ENCODE data around the gene RBM4.
"Not testable (repeated sequence)": the region's sequence is repeated elsewhere in the genome, so short reads cannot be mapped to it uniquely, and the experiment has no call there.

Gene RBM4

GRCh38 chr11:66603072-66603471, 35.4 kb upstream of the RBM4 start:
- no peaks in the 10 kb centered on the region for H3K27me3 Mint-ChIP-seq

GRCh38 chr11:66604155-66604554, 34.3 kb upstream of the RBM4 start:
- Mint-ChIP-seq H3K36me3 (ENCODE audit: insufficient read depth) (peaks cover 14% of the 10 kb centered on the region), H3K4me3 (no peak overlapping the region), H3K4me1 (no peaks in the 10 kb centered on the region), H3K27ac (ENCODE audit: low read depth) (no peak overlapping the region), H3K27me3 (no peaks in the 10 kb centered on the region), H3K9me3 (no peaks in the 10 kb centered on the region)
- no peak for ATAC-seq (replicated peaks; ENCODE audit: extremely low read depth, poor library complexity, severe bottlenecking)
- no peak for DNase-seq (ENCODE audit: low spot score in 2 of 2)

More at GRCh38 chr11:66603072-66603471, 35.4 kb upstream of the RBM4 start:
- no peak for DNase-seq (ENCODE audit: low spot score in 2 of 2)
- H3K36me3 Mint-ChIP-seq (ENCODE audit: insufficient read depth): peaks cover 14% of the 10 kb centered on the region
- H3K4me3 Mint-ChIP-seq: no peak overlapping the region
- H3K4me1 Mint-ChIP-seq: no peaks in the 10 kb centered on the region
- no peak for ATAC-seq (replicated peaks; ENCODE audit: extremely low read depth, poor library complexity, severe bottlenecking)
- no peak overlapping the region for H3K27ac Mint-ChIP-seq (ENCODE audit: low read depth)
- no peaks in the 10 kb centered on the region for H3K9me3 Mint-ChIP-seq

GRCh38 chr11:66606608-66607007, 31.9 kb upstream of the RBM4 start:
- not testable (repeated sequence) for DNase-seq (ENCODE audit: low spot score in 2 of 2); H3K36me3 Mint-ChIP-seq (ENCODE audit: insufficient read depth); ATAC-seq (replicated peaks; ENCODE audit: extremely low read depth, poor library complexity, severe bottlenecking); H3K4me3 Mint-ChIP-seq; H3K4me1 Mint-ChIP-seq; H3K27ac Mint-ChIP-seq (ENCODE audit: low read depth); H3K27me3 Mint-ChIP-seq; H3K9me3 Mint-ChIP-seq

DNA sequence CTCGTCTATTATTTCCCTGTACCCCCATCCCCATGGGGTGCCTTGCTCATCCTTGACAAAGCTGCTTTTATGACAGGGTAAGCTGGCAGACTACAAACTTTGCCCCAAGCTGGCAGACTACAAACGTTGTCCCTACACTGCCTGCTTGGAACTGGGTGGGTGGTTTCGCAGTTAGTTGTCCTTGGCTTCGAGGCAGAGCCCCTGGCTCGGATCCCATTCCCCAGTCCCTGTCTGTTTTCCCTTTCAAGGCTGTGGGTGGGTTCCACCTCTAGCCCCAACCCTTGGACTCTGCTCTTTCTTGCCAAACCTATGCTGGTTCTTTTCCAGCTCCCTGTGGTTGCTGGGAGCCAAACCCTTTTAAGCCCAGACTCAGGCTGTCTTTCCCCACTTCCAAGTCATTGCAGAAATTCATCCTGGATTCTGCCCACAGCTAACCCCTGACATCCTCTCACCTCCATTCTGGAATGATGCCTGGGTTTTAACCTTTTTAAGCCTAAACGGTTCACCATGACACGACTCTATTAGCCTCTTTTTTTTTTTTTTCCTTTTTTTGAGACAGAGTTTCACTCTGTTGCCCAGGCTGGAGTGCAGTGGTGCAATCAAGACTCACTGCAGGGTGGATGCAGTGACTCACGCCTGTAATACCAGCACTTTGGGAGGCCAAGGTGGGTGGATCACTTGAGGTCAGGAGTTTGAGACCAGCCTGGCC, 31.2 kb upstream of the RBM4 start:
- no peaks in the 10 kb centered on the region for H3K9me3 Mint-ChIP-seq
- ATAC-seq (replicated peaks; ENCODE audit: extremely low read depth, poor library complexity, severe bottlenecking): no peak
- H3K4me3 Mint-ChIP-seq: no peak overlapping the region
- no peak for DNase-seq (ENCODE audit: low spot score in 2 of 2)
- H3K27me3 Mint-ChIP-seq: no peaks in the 10 kb centered on the region
- H3K27ac Mint-ChIP-seq (ENCODE audit: low read depth): no peak overlapping the region
- H3K4me1 Mint-ChIP-seq: peaks cover 6% of the 10 kb centered on the region
- peaks cover 9% of the 10 kb centered on the region for H3K36me3 Mint-ChIP-seq (ENCODE audit: insufficient read depth)

- H3K4me1 Mint-ChIP-seq: peaks cover 6% of the 10 kb centered on the region
- DNase-seq (ENCODE audit: low spot score in 2 of 2) (no peak), ATAC-seq (replicated peaks; ENCODE audit: extremely low read depth, poor library complexity, severe bottlenecking) (peak; percentile 46)
- H3K27me3 Mint-ChIP-seq: no peaks in the 10 kb centered on the region
- H3K9me3 Mint-ChIP-seq: no peaks in the 10 kb centered on the region
- no peak overlapping the region for H3K27ac Mint-ChIP-seq (ENCODE audit: low read depth)
- no peak overlapping the region for H3K4me3 Mint-ChIP-seq
- H3K36me3 Mint-ChIP-seq (ENCODE audit: insufficient read depth): peaks cover 11% of the 10 kb centered on the region
These were observed 28.5 kb upstream of the RBM4 start for GRCh38 chr11:66609721-66610617.

- no peak for ATAC-seq (replicated peaks; ENCODE audit: extremely low read depth, poor library complexity, severe bottlenecking)
- no peaks in the 10 kb centered on the region for H3K27me3 Mint-ChIP-seq
- no peaks in the 10 kb centered on the region for H3K9me3 Mint-ChIP-seq
- H3K27ac Mint-ChIP-seq (ENCODE audit: low read depth): no peak overlapping the region
- peaks cover 21% of the 10 kb centered on the region for H3K36me3 Mint-ChIP-seq (ENCODE audit: insufficient read depth)
- peaks cover 27% of the 10 kb centered on the region for H3K4me1 Mint-ChIP-seq
- no peak for DNase-seq (ENCODE audit: low spot score in 2 of 2)
- H3K4me3 Mint-ChIP-seq: no peak overlapping the region
These were observed 26.0 kb upstream of the RBM4 start for GRCh38 chr11:66612458-66612857.

DNA sequence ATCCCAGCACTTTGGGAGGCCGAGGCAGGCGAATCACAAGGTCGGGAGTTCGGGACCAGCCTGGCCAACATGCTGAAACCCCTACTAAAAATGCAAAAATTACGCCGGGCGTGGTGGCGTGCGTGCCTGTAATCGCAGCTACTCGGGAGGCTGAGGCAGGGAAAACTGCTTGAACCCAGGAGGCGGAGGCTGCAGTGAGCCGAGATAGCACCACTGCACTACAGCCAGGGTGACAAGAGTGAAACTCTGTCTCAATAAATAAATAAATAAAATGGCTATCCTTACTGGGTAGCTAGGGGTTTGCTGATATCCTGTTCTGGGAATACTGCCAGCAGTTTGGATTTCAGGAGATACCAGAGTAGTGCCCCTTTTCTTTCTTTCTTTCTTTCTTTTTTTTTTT, 24.4 kb upstream of the RBM4 start:
- Mint-ChIP-seq H3K4me1 (peaks cover 43% of the 10 kb centered on the region), H3K27ac (ENCODE audit: low read depth) (no peak overlapping the region), H3K36me3 (ENCODE audit: insufficient read depth) (peaks cover 34% of the 10 kb centered on the region), H3K9me3 (no peaks in the 10 kb centered on the region), H3K4me3 (no peak overlapping the region), H3K27me3 (no peaks in the 10 kb centered on the region)
- DNase-seq (ENCODE audit: low spot score in 2 of 2): no peak
- ATAC-seq (replicated peaks; ENCODE audit: extremely low read depth, poor library complexity, severe bottlenecking): no peak

- peak; percentile 96 to 98 for DNase-seq (ENCODE audit: low spot score in 2 of 2)
- H3K4me1 Mint-ChIP-seq: peaks cover 54% of the 10 kb centered on the region
- H3K9me3 Mint-ChIP-seq: no peaks in the 10 kb centered on the region
- peak within 1 kb of the TSS; percentile 97 for H3K4me3 Mint-ChIP-seq
- peak; percentile 85 for ATAC-seq (replicated peaks; ENCODE audit: extremely low read depth, poor library complexity, severe bottlenecking)
- peaks cover 51% of the 10 kb centered on the region for H3K36me3 Mint-ChIP-seq (ENCODE audit: insufficient read depth)
- H3K27ac Mint-ChIP-seq (ENCODE audit: low read depth): peak within 1 kb of the TSS; percentile 99
- no peaks in the 10 kb centered on the region for H3K27me3 Mint-ChIP-seq
These were observed 21.9 kb upstream of the RBM4 start, which contains the start of gene RBM14 for GRCh38 chr11:66616379-66617154. RBM14 (plus strand) TSS chr11:66616630; CDS start chr11:66616721, 91 bp downstream.

DNA sequence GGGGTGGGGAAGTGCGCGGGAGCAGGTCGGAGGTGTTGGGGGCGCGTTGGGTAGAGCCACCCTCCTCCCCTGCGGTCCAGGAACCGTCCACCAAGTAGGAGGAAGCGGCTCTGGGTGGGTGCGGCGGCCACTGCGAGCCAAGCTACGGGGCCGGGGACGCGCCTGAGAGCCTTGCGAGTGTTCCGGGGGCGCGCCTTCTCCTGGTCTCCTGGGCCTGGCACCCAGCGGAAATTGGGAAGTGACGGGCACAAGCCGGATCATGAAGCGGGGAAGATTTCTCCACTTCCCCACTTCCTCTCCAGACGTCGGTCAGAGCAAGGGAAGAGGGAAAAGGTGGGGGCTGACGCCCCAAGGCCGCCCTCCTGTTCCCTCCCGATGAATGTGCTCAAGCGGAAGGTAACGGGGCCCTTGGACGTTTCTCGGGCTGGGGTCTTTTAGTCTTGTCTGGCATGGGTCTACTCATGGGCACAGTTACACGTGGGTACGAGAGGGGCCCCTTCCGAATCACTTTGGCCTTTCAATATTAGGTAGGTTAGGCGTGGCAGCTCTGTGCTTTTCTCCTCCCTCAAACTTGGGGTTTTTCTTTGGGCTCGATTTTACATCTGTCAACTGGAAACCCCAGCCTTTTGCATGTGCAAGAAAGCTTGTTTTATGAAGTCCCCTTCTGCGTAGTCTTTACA, 21.2 kb upstream of the RBM4 start:
- no peaks in the 10 kb centered on the region for H3K9me3 Mint-ChIP-seq
- H3K27me3 Mint-ChIP-seq: no peaks in the 10 kb centered on the region
- ATAC-seq (replicated peaks; ENCODE audit: extremely low read depth, poor library complexity, severe bottlenecking) (peak; percentile 20), DNase-seq (ENCODE audit: low spot score in 2 of 2) (peak in 1 of 2 donors; percentile 23)
- peak overlapping the region; percentile 99 for H3K27ac Mint-ChIP-seq (ENCODE audit: low read depth)
- peak overlapping the region; percentile 97 for H3K4me3 Mint-ChIP-seq
- H3K36me3 Mint-ChIP-seq (ENCODE audit: insufficient read depth): peaks cover 57% of the 10 kb centered on the region
- peaks cover 62% of the 10 kb centered on the region for H3K4me1 Mint-ChIP-seq

- peak; percentile 50 for ATAC-seq (replicated peaks; ENCODE audit: extremely low read depth, poor library complexity, severe bottlenecking)
- Mint-ChIP-seq H3K27me3 (no peaks in the 10 kb centered on the region), H3K27ac (ENCODE audit: low read depth) (peak overlapping the region; percentile 99)
These were observed 19.4 kb upstream of the RBM4 start for GRCh38 chr11:66619080-66619554.

GRCh38 chr11:66624450-66624849, 14.1 kb upstream of the RBM4 start:
- no peaks in the 10 kb centered on the region for H3K9me3 Mint-ChIP-seq
- no peaks in the 10 kb centered on the region for H3K27me3 Mint-ChIP-seq
- ATAC-seq (replicated peaks; ENCODE audit: extremely low read depth, poor library complexity, severe bottlenecking) (no peak), DNase-seq (ENCODE audit: low spot score in 2 of 2) (no peak)
- no peak overlapping the region for H3K4me3 Mint-ChIP-seq
- peak overlapping the region; percentile 80 for H3K27ac Mint-ChIP-seq (ENCODE audit: low read depth)
- H3K4me1 Mint-ChIP-seq: peaks cover 81% of the 10 kb centered on the region
- peaks cover 87% of the 10 kb centered on the region for H3K36me3 Mint-ChIP-seq (ENCODE audit: insufficient read depth)

More at GRCh38 chr11:66619080-66619554, 19.4 kb upstream of the RBM4 start:
- Mint-ChIP-seq H3K4me3 (peak overlapping the region; percentile 97), H3K9me3 (no peaks in the 10 kb centered on the region), H3K36me3 (ENCODE audit: insufficient read depth) (peaks cover 74% of the 10 kb centered on the region), H3K4me1 (peaks cover 80% of the 10 kb centered on the region)
- DNase-seq (ENCODE audit: low spot score in 2 of 2): peak in 1 of 2 donors; percentile 45
